H1 (cell line): ENCODE measurements around the gene SIM2. TPM values are rescaled to one million over a fixed set of nuclear protein-coding genes. Genes with fewer than 3 reads are reported as not detected.

Experiments
- CTCF ChIA-PET: fragments of 300-600 bp; sonication (Branson Sonifier 250); formaldehyde crosslinking; loops from one replicate; lab custom pipeline; 2021; ENCODE audit not compliant: partially characterized antibody; lab: Charles Lee
- POLR2A ChIA-PET: fragments of 300-600 bp; sonication (Branson Sonifier 250); formaldehyde crosslinking; loops from one replicate; lab custom pipeline; 2021; ENCODE audit warnings: inconsistent platforms; ENCODE audit not compliant: partially characterized antibody; lab: Charles Lee
- DNase-seq, 2 experiments: peaks; one replicate each; pipeline versions ENCODE4 v3.0.0 to v3.0.0-alpha.2; 2010 to 2022; ENCODE audit warnings: low spot score in 2 of 2, low read depth in 1 of 2, mixed read lengths in 1 of 2
- FAIRE-seq: peaks from 2 replicates; lab custom pipeline; 2011; peaks lifted over from hg19 to GRCh38; lab: Jason Lieb, UNC
- H2AFZ ChIP-seq: 2 replicates; pipeline ENCODE4 v1.8.1; 2012; ENCODE audit warnings: low read length, inconsistent platforms
- H2AK5ac ChIP-seq: 2 replicates; pipeline ENCODE4 v1.6.1; 2013; ENCODE audit warnings: low read depth, low read length
- H2BK120ac ChIP-seq: replicated peaks from 2 replicates; pipeline ENCODE3; 2013; ENCODE audit warnings: low read depth, low read length, inconsistent platforms
- H2BK12ac ChIP-seq: 2 replicates; pipeline ENCODE4 v1.6.1; 2013; ENCODE audit warnings: low read depth, low read length
- H2BK15ac ChIP-seq: 2 replicates; pipeline ENCODE4 v1.6.1; 2013; ENCODE audit warnings: low read length
- H2BK20ac ChIP-seq: 2 replicates; pipeline ENCODE4 v1.6.1; 2013; ENCODE audit warnings: low read length
- H2BK5ac ChIP-seq: 2 replicates; pipeline ENCODE4 v1.6.1; 2013; ENCODE audit warnings: low read depth, low read length
- H3K14ac ChIP-seq: 2 replicates; pipeline ENCODE4 v1.6.1; 2013; ENCODE audit warnings: inconsistent platforms; ENCODE audit not compliant: insufficient read length
- H3K18ac ChIP-seq: 2 replicates; pipeline ENCODE4 v1.6.1; 2013; ENCODE audit warnings: low read length; ENCODE audit errors: extremely low read depth
- H3K23ac ChIP-seq: 2 replicates; pipeline ENCODE4 v1.6.1; 2013; ENCODE audit warnings: inconsistent platforms; ENCODE audit not compliant: insufficient read length
- H3K23me2 ChIP-seq: 2 replicates; pipeline ENCODE4 v1.6.1; 2013; ENCODE audit warnings: low read depth, low read length
- H3K27ac ChIP-seq: 2 replicates; pipeline ENCODE4 v1.6.1; 2011; ENCODE audit warnings: low read depth, low read length, inconsistent platforms
- H3K27me3 ChIP-seq, 4 experiments: replicated peaks in 1 of 4; 1 replicate in 1 of 4; 2 replicates in 3 of 4; pipeline versions ENCODE4 v1.6.1 to v1.8.1; 2011 to 2013; ENCODE audit warnings: low read length in 3 of 4, mild to moderate bottlenecking in 3 of 4, inconsistent platforms in 2 of 4, mixed read lengths in 2 of 4, moderate library complexity in 1 of 4; ENCODE audit not compliant: control insufficient read depth in 3 of 4, insufficient read depth in 3 of 4; ENCODE audit errors: extremely low read depth in 1 of 4
- H3K36me3 ChIP-seq, 4 experiments: 2 replicates each; pipeline versions ENCODE4 v1.6.1 to v1.8.1; 2011 to 2013; ENCODE audit warnings: mild to moderate bottlenecking in 4 of 4, low read length in 3 of 4, moderate library complexity in 2 of 4, control low read depth in 1 of 4, inconsistent platforms in 1 of 4; ENCODE audit not compliant: insufficient read depth in 4 of 4, control insufficient read depth in 2 of 4
- H3K4ac ChIP-seq: replicated peaks from 2 replicates; pipeline ENCODE3; 2013; ENCODE audit warnings: low read length, low read depth, mixed read lengths, inconsistent platforms; ENCODE audit not compliant: insufficient read length
- H3K4me1 ChIP-seq, 4 experiments: replicated peaks in 1 of 4; 1 replicate in 1 of 4; 2 replicates in 3 of 4; pipeline versions ENCODE4 v1.6.1 to v1.8.1; 2011 to 2013; ENCODE audit warnings: low read length in 3 of 4, inconsistent platforms in 2 of 4, mixed read lengths in 1 of 4; ENCODE audit not compliant: insufficient read depth in 4 of 4, control insufficient read depth in 3 of 4
- H3K4me2 ChIP-seq, 2 experiments: 2 replicates each; pipeline versions ENCODE4 v1.6.1 to v1.8.1; 2011 to 2013; ENCODE audit warnings: low read depth in 2 of 2, low read length in 2 of 2, control low read depth in 1 of 2, inconsistent platforms in 1 of 2, mild to moderate bottlenecking in 1 of 2; ENCODE audit not compliant: insufficient read depth in 1 of 2
- H3K4me3 ChIP-seq, 4 experiments: fragments of 200-600, 300-600 bp in 1 of 4; sonication (generic), shearing (Covaris generic), sonication (Bioruptor Twin) in 1 of 4; 2 replicates each; pipeline versions ENCODE4 v1.5.1 to v1.8.1; 2011 to 2016; ENCODE audit warnings: low read length in 4 of 4, low read depth in 3 of 4, control low read depth in 2 of 4, inconsistent platforms in 2 of 4, mild to moderate bottlenecking in 2 of 4, mixed read lengths in 1 of 4, moderate library complexity in 1 of 4; ENCODE audit not compliant: insufficient read depth in 2 of 4; ENCODE audit errors: extremely low read depth in 1 of 4
- H3K56ac ChIP-seq: replicated peaks from 2 replicates; pipeline ENCODE3; 2013; ENCODE audit warnings: low read depth, mild to moderate bottlenecking, mixed read lengths, low read length, inconsistent platforms; ENCODE audit not compliant: insufficient read length
- H3K79me1 ChIP-seq: 2 replicates; pipeline ENCODE4 v1.6.1; 2013; ENCODE audit warnings: low read depth, low read length, control low read depth
- H3K79me2 ChIP-seq, 2 experiments: 2 replicates each; pipeline versions ENCODE4 v1.6.1 to v1.8.1; 2012 to 2013; ENCODE audit warnings: low read length in 2 of 2, mild to moderate bottlenecking in 2 of 2, inconsistent platforms in 1 of 2; ENCODE audit not compliant: insufficient read depth in 2 of 2, control insufficient read depth in 1 of 2
- H3K9ac ChIP-seq, 4 experiments: replicated peaks in 1 of 4; 1 replicate in 1 of 4; 2 replicates in 3 of 4; pipeline versions ENCODE4 v1.6.1 to v1.8.1; 2011 to 2013; ENCODE audit warnings: low read depth in 3 of 4, low read length in 3 of 4, control low read depth in 2 of 4, mild to moderate bottlenecking in 2 of 4, moderate library complexity in 2 of 4, inconsistent platforms in 1 of 4; ENCODE audit errors: extremely low read depth in 1 of 4
- H3K9me3 ChIP-seq, 2 experiments: 2 replicates each; pipeline versions ENCODE4 v1.6.1 to v1.8.1; 2012 to 2013; ENCODE audit warnings: mild to moderate bottlenecking in 2 of 2, moderate library complexity in 2 of 2, control low read depth in 1 of 2, inconsistent platforms in 1 of 2, low read depth in 1 of 2, low read length in 1 of 2, mixed read lengths in 1 of 2; ENCODE audit not compliant: insufficient read depth in 2 of 2
- H4K20me1 ChIP-seq, 2 experiments: replicated peaks in 1 of 2; 2 replicates each; pipeline versions ENCODE3 to v1.8.1; 2011 to 2013; ENCODE audit warnings: inconsistent platforms in 2 of 2, low read length in 2 of 2, mild to moderate bottlenecking in 1 of 2; ENCODE audit not compliant: insufficient read depth in 2 of 2, control insufficient read depth in 1 of 2
- H4K5ac ChIP-seq: 2 replicates; pipeline ENCODE4 v1.6.1; 2013; ENCODE audit warnings: low read length, low read depth, mixed read lengths, inconsistent platforms; ENCODE audit not compliant: insufficient read length
- H4K8ac ChIP-seq: 2 replicates; pipeline ENCODE4 v1.8.0; 2013; ENCODE audit warnings: mild to moderate bottlenecking, moderate library complexity, low read length, inconsistent platforms; ENCODE audit not compliant: insufficient read depth; ENCODE audit errors: extremely low read depth
- H4K91ac ChIP-seq: replicated peaks from 2 replicates; pipeline ENCODE3; 2013; ENCODE audit warnings: low read length, mixed read lengths, inconsistent platforms; ENCODE audit not compliant: insufficient read length
- CREB1 ChIP-seq: IDR thresholded peaks from 2 replicates; pipeline ENCODE4 v1.6.1; 2012; ENCODE audit warnings: inconsistent platforms
- EZH2 ChIP-seq: fragments of 200-600 bp; sonication (generic); IDR thresholded peaks from 2 replicates; pipeline ENCODE4 v1.7.1; 2012; ENCODE audit warnings: low read depth, mild to moderate bottlenecking, moderate library complexity, low read length, inconsistent platforms; ENCODE audit not compliant: severe bottlenecking
- SUZ12 ChIP-seq: fragments of 200-600 bp; sonication (generic); IDR thresholded peaks from 2 replicates; pipeline ENCODE4 v1.6.1; 2012; ENCODE audit warnings: mild to moderate bottlenecking, inconsistent platforms, low read length, moderate library complexity, mixed read lengths
- WGBS, 2 experiments: shearing (Covaris generic) in 1 of 2; methylation state at CpG; one replicate each; pipeline versions ENCODE4 v1.1.6 to v1.1.7; 2013 to 2015; ENCODE audit warnings: low lambda C conversion rate in 2 of 2, mixed read lengths in 2 of 2, inconsistent platforms in 1 of 2, low coverage in 1 of 2, missing lambda C conversion rate in 1 of 2; ENCODE audit not compliant: insufficient replicate concordance in 2 of 2, insufficient coverage in 1 of 2, insufficient read length in 1 of 2; ENCODE audit errors: extremely low coverage in 1 of 2, missing lambda C conversion rate in 1 of 2; 5-methylcytosine and 5-hydroxymethylcytosine counted together
- polyA plus RNA-seq, 7 experiments: library from polyadenylated mRNA; depleted of rRNA in 3 of 7; stranded (reverse) in 5 of 7; unstranded in 2 of 7; fragments of >200 nt in 5 of 7; fragments of 200-250 nt in 2 of 7; gene quantifications; 1 replicate in 5 of 7; 2 replicates in 1 of 7; 4 replicates in 1 of 7; pipeline versions ENCODE4 v1.2.1 to v1.2.3, GENCODE V29; 2011 to 2013; ENCODE audit warnings: missing spikeins in 2 of 7, mixed read lengths in 2 of 7
- total RNA-seq: library from RNA; stranded (reverse); fragmentation: NEBNext Ultra II Directional; extraction: Animal tissue kit (Norgen Biotek cat#: 25700); gene quantifications from 2 replicates; pipeline ENCODE4 v1.2.1, GENCODE V29; 2021

The SIM2 gene
- total and polyA plus RNA-seq, 2 of the 8 experiments (the other 6 are each of a cell fraction or from before 2014, with no cell fraction given), result 0.05 to 0.26 TPM

DNA sequence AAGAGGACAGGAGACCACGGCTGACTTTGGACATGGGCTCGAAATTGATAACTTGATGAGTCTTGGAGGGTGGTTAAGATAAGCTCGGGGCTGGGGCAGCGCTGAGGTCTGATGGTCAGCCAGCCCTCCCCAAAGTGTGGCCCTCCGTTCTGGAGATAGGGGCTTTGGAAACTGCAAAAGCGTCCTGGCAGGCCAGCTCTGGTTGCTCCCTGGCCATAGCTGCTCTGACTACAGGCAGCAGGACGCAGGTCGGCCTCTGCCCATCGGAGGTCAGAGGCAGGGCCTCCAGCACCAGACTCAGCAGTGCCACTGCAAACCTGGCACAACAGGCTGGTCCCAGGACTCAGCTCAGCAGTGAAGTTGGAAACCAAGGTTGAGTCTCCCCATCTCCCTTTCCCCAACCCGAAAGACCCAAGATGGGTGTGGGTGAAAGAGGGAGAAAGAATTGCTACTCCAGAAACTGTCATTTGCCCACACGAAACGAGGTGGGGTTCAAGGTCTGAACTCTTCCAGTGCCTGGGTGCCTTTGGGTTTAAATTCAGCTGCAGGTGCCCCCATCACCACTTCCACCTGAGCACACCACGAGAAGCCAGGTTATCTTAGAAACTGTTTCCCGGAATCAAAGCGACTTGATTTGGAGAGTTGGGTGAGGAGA, 4.8 kb downstream of the SIM2 start:
- Histone ChIP-seq H3K14ac (no peak overlapping the region), H3K23ac (no peak overlapping the region), H3K4me1 (peaks cover 0 to 63% (median 41%) of the 10 kb centered on the region in 4 experiments; a peak in 6 of 7 replicates), H3K23me2 (peaks cover 1% of the 10 kb centered on the region; the same call in 1 of the 2 replicates), H3K4me2 (peak overlapping the region in 1 of 2 experiments; percentile 90; a peak in 1 of 4 replicates), H2BK5ac (no peak overlapping the region), H2AFZ (no peak overlapping the region), H3K4me3 (peak overlapping the region in 1 of 4 experiments; percentile 44; a peak in 1 of 8 replicates), H3K79me1 (no peaks in the 10 kb centered on the region; the same call in 1 of the 2 replicates), H2BK120ac (no peak overlapping the region), H3K4ac (peak overlapping the region; percentile 28), H2BK15ac (peak overlapping the region; percentile 92; the same call in 1 of the 2 replicates), H2AK5ac (peak overlapping the region; percentile 83; the same call in 1 of the 2 replicates)
- DNase-seq (peak in 1 of 2 experiments; percentile 55), FAIRE-seq (no peak)
- TF ChIP-seq SUZ12 (peak; percentile 20; the same call in 1 of the 2 replicates), CREB1 (no peak), EZH2 (peak; percentile 28)
- TF ChIP-seq, all 59 proteins: peak for 2
- peak overlapping the region; percentile 48; the same call in 1 of the 2 replicates for H2BK20ac ChIP-seq
- peaks cover 0 to 23% (median 0%) of the 10 kb centered on the region in 4 experiments; a peak in 1 of 8 replicates for H3K36me3 ChIP-seq
- ChIA-PET CTCF (interaction anchor here (0.8 to 3.2 kb wide), 7 partner anchors 8 to 199 kb away, joined by 3 to 19 read pairs (median 4); no protein-coding TSS in a partner anchor), POLR2A (no interaction called here)
- H3K79me2 ChIP-seq, result no peaks in the 10 kb centered on the region
- H4K91ac ChIP-seq, result no peak overlapping the region
- WGBS, 2 experiments, result 25% methylated on average over 15 of the region's 15 CpGs; no CpG with 5 or more reads in 1 of the 2 experiments
- no peak overlapping the region for H3K56ac ChIP-seq
- H4K5ac ChIP-seq, result no peak overlapping the region
- H3K9me3 ChIP-seq, result no peaks in the 10 kb centered on the region
- H3K18ac ChIP-seq, result no peak overlapping the region; the same call in 1 of the 2 replicates
- H3K27me3 ChIP-seq, result peaks cover 97 to 100% (median 100%) of the 10 kb centered on the region in 4 experiments
- no peak overlapping the region for H4K8ac ChIP-seq
- no peak overlapping the region for H3K9ac ChIP-seq
- peaks cover 10 to 18% of the 10 kb centered on the region in 2 experiments for H4K20me1 ChIP-seq
- H2BK12ac ChIP-seq, result peak overlapping the region; percentile 96; the same call in 1 of the 2 replicates
- H3K27ac ChIP-seq, result no peak overlapping the region
